GM19455 (cell line): Measurements from ENCODE around the gene USPL1.

Experiments used
- ATAC-seq: cut with Tn5 transposase; IDR thresholded peaks from one replicate; pipeline ENCODE4 v1.9.1; 2021; ENCODE audit not compliant: unreplicated experiment

USPL1 gene

DNA sequence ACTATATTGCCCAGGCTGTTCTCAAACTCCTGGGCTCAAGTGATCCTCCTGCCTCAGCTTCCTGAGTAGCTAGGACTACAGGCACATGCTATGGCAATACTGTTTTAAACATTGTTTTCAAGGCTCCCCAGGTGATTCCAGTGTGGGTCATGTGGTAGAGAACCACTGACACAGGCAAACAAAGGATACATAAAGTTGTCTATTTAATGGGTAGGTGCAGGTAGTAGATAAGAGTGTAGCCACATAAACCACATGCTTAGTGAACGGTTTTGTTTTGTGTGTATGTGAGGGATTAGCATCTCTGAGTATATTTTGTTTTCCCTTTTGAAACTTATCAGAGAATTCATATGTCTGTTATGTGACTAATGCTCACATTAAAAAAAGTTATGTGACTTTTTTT, 36.7 kb downstream of the USPL1 start:
- ATAC-seq, result no peak

GRCh38 chr13:30656178-30656577, 38.5 kb downstream of the USPL1 start:
- ATAC-seq, result no peak

DNA sequence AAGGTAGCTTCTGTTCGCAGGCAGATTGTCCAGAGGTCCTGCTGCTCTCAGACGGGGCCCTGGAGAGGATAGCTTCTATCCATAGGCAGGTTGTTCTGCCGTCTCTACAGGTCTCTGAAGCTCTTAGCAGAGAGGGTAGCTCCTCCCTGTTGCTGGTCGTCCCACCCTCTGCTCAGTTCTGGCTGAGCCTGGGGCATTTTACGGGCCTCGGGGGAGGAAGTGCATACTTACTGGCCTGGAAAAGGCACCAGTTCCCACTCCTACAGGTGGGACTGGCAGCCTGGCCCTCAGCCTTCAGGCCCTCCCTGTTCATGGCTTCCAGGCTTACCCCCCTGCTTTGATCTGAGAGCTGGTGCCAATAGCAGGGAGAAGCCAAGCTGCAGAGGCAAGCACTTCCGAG, 42.3 kb downstream of the USPL1 start:
- no peak for ATAC-seq

GRCh38 chr13:30660796-30661195, 43.1 kb downstream of the USPL1 start:
- no peak for ATAC-seq

DNA sequence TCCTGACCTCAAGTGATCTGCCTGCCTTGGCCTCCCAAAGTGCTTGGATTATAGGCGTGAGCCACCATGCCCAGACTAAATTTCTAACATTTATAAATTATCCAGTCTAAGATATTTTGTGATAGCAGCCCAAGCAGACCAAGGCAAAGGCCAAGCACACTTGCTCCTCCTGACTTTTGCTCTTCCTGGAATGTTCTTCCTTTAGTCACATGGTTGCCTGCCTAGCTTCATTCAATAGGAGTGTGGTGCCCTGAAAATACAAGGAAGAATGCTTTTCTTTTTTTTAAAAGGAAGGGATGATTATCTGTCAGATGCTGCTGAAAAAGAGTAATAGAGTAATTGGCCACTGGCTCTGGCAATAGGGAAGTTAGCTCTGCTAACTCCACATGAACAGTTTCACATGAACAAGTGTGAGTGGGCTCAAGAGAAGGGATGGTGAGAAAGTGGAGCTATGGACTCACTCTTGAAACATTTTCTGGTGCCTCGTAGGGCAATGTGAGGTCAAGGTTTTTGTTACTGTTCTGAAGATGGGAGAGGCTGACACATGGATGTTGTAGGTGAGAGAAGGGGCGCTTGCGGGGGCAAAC, 47.1 kb downstream of the USPL1 start:
- no peak for ATAC-seq

DNA sequence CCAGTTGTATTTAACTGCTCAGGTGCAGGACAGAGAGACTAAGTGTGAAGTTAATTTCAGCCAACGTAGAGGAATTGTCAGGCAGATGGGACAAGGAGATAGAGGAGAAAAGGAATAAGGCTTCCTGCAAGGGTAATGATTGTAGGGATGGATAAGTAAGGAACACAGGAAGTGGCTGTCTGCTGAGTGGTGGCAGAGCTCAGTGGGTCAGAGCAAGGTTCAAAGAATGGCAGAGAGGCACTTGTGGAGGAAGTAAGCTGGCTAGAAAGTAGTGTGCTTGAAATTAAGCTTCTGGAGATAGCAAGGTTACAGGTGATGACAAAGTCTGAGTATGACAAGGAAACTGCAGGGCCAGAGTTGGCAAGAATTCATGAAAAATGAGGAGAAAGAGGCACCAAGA, 47.9 kb downstream of the USPL1 start:
- ATAC-seq, result no peak

DNA sequence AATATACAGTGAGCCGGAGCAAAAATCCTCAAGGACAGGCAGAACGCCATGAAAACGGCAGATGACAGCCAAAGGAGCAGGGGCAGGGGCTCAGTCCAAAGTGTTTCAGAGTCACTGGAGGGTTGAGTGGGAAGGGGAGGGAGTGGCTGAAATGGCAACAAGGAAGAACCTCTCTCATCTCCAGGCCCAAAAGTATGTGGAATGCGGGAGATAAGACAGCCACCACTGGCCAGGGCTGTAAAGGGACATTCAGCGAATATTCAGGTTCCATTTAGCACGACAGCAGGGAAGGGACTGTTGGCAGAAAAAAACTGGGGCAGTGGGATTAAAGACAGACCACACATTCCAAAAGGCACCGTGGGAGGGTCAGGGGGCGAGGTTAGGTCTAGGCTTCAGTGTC, 48.4 kb downstream of the USPL1 start:
- ATAC-seq, result no peak

- no peak for ATAC-seq
These were observed 49.3 kb downstream of the USPL1 start for GRCh38 chr13:30667014-30667413.

GRCh38 chr13:30668312-30668711, 50.6 kb downstream of the USPL1 start:
- no peak for ATAC-seq

GRCh38 chr13:30671271-30671815, 53.6 kb downstream of the USPL1 start:
- no peak for ATAC-seq

GRCh38 chr13:30673669-30674521, 56.2 kb downstream of the USPL1 start:
- peak; percentile 88 for ATAC-seq

GRCh38 chr13:30675717-30676116, 58.0 kb downstream of the USPL1 start:
- no peak for ATAC-seq

DNA sequence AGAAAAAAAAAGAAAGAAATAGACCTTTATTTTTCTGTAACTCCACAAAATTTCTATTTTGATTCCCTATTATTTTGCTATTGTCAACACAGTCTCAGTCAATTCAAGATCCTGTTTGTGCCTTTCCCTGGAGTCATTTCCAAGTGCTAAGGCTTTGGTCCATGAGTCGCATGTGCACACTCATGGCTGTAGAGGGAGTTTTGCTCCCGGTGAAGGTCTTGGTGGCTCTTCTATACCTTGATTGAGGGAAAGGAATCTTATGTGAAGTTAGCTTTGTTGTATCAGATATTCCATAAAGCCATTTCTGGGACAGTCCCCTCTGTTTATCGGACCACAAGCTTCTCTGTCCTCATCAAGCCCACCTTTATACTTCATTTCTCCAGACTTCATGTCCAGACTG, 59.0 kb downstream of the USPL1 start:
- ATAC-seq, result no peak

- no peak for ATAC-seq
These were observed 62.0 kb downstream of the USPL1 start for GRCh38 chr13:30679483-30680330.

DNA sequence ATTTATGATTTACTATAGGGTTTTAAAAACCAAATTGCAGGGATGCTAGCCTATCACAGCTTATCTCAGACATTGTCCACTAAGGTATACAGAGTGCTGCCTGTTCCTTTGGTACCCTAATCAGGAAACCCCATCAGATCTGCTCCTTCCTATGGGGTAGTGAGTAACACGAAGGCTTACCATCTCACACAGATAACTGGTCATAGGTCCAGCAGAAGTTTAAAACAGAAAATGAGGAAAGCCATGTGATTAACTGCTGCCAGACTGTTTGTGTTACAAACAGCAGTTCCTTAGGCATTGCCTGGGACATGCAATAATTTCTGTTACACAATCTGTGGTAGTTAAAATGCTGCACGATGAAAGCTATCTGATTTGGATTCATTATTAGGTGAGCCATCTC, 64.1 kb downstream of the USPL1 start:
- no peak for ATAC-seq

DNA sequence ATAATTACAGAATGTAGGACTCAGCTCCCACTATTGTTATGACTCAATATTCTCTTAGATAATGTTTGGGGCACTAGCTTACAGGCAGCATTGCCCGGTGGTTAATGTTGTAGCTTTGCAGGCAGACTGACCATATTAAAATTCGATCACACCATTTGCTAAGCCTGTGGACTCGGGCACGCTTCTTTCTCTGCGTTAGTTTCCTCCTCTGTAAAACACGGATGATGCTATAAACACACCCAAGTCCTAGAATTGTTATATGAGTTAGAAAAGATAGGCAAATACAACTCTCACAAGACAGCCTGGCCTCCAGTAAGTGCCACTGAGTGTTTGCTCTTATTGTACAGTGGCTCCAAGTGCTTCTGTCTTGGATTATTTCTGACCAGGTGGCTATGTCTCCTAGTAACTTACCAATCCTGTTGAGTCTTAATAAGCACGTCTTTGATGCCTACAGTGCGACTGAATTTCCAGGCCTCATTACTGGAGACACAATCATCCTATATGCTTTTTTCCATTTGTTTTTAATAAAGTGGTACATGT, 67.7 kb downstream of the USPL1 start:
- ATAC-seq, result no peak

GRCh38 chr13:30685987-30686386, 68.3 kb downstream of the USPL1 start:
- no peak for ATAC-seq

- no peak for ATAC-seq
These were observed 69.9 kb downstream of the USPL1 start for GRCh38 chr13:30687601-30688000.

GRCh38 chr13:30689752-30690151, 72.0 kb downstream of the USPL1 start:
- no peak for ATAC-seq

- ATAC-seq, result peak; percentile 59
These were observed 72.8 kb downstream of the USPL1 start for GRCh38 chr13:30690282-30691188.
